22Rv1 (cell line): ENCODE data around the gene MADCAM1.
A peak's percentile ranks its signal among the peaks of the same experiment; 100 is the strongest.

ENCODE experiments used
- H3K27ac ChIP-seq: fragments of 450-650 bp; 2 replicates; pipeline ENCODE4 v1.5.1; 2017
- ZFX ChIP-seq: fragments of 450-650 bp; IDR thresholded peaks from 2 replicates; pipeline ENCODE4 v1.6.1; 2017; ENCODE audit warnings: antibody characterized with exemption, borderline replicate concordance
- TF ChIP-seq, protein P1 (sequence below): fragments of 450-650 bp; IDR thresholded peaks from 2 replicates; pipeline ENCODE4 v1.5.1; 2017; ENCODE audit warnings: mild to moderate bottlenecking

MADCAM1 gene

DNA sequence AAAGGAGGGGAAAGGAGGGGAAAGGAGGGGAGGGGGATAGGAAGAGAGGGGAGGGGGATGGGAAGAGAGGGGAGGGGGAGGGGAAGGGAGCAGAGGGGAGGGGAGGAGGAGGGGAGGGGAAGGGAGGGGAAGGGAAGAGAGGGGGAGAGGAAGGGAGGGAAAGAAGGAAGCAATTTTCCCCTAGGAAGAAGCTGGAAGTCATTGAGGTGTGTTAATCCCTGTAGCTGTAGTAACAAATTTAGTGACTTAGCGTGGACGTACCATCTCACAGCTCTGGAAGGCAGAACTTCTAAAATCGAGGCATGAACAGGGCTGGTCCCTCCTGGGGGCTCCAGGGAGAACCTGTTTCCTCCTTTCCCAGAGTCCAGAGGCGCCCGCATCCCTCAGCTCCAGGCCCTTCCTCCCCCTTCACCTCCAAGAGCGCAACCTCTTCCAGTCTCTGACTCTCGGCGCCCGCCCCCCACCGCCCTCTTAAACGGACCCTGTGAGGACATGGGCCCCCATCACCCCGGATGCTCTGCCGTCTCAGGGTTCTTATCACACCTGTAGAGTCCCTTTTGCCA, 29.7 kb downstream of the MADCAM1 start:
- TF ChIP-seq ZFX, result no peak
- TF ChIP-seq, protein P1, sequence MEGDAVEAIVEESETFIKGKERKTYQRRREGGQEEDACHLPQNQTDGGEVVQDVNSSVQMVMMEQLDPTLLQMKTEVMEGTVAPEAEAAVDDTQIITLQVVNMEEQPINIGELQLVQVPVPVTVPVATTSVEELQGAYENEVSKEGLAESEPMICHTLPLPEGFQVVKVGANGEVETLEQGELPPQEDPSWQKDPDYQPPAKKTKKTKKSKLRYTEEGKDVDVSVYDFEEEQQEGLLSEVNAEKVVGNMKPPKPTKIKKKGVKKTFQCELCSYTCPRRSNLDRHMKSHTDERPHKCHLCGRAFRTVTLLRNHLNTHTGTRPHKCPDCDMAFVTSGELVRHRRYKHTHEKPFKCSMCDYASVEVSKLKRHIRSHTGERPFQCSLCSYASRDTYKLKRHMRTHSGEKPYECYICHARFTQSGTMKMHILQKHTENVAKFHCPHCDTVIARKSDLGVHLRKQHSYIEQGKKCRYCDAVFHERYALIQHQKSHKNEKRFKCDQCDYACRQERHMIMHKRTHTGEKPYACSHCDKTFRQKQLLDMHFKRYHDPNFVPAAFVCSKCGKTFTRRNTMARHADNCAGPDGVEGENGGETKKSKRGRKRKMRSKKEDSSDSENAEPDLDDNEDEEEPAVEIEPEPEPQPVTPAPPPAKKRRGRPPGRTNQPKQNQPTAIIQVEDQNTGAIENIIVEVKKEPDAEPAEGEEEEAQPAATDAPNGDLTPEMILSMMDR, result no peak
- no peak overlapping the region for H3K27ac ChIP-seq

DNA sequence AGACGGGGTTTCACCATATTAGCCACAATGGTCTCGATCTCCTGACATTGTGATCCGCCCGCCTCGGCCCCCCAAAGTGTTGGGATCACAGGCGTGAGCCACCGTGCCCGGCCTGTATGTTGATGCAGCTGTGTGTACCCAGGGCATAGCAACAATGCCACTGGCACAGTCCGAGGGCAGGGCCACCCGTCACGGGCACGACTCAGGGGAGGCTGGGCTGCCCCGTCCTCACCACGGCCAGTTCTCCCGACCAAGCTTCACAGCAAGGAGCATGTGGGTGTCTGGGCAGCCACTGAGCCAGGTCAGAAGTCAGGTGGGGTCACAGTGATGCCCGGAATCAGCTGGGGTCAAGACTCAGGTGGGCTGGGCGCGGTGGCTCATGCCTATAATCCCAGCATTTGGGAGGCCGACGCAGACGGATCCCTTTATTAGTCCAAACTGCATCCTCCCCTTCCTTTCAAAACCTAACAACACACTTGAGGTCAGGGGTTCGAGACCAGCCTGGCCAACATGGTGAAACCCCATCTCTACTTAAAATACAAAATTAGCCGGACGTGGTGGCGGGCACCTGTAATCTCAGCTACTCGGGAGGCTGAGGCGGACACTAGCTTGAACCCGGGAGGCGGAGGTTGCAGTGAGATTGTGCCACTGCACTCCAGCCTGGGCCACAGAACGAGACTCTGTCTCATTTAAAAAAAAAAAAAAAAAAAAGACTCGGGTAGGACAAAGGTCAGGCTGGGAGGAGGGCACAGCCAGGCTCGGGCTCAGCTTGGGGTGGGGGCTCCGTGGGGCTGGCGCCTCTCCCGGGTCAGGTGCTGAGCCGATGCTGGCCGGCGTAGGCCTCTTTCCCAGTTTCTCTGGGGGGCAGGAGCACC, 34.1 kb downstream of the MADCAM1 start:
- TF ChIP-seq ZFX, result no peak
- TF ChIP-seq, protein P1, result no peak
- H3K27ac ChIP-seq, result peak overlapping the region; percentile 87

DNA sequence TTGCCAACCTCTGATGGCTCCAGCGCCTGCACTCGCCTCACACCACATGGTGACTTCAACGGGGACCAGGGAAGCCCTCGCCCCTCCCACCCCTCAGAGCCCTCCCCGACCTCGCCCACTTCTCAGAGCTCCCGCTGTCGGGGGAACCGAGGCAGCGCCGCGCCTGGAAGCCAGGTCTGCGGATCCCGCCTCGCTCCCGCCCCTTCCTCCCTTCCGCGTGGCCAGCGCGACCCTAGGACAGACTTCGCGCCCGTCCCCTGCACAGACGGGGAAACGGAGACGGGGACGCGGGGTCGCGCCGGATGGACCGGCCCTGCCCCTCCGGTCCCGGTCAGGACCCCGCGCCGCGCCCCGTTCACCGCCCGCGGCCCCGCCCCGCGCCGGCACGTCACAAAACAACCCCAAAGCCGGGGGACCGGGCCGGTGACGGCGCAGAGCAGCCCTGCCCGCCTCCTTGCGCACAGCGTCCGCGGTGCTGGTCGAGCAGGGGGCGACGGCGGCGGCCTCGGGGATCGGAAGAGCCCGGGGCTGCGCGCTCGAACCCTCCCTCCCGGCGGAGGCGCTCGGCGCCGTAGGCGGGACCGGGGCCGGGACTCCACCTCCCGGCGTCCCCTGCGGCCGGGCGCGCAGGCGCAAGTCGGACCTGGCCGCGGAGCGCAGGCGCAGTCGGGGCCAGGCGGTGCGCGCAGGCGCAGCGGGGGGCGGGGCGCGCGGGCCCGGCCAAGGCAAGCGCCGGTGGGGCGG, 34.9 kb downstream of the MADCAM1 start:
- peak overlapping the region; percentile 87 for H3K27ac ChIP-seq
- no peak for TF ChIP-seq ZFX
- TF ChIP-seq, protein P1, result no peak

DNA sequence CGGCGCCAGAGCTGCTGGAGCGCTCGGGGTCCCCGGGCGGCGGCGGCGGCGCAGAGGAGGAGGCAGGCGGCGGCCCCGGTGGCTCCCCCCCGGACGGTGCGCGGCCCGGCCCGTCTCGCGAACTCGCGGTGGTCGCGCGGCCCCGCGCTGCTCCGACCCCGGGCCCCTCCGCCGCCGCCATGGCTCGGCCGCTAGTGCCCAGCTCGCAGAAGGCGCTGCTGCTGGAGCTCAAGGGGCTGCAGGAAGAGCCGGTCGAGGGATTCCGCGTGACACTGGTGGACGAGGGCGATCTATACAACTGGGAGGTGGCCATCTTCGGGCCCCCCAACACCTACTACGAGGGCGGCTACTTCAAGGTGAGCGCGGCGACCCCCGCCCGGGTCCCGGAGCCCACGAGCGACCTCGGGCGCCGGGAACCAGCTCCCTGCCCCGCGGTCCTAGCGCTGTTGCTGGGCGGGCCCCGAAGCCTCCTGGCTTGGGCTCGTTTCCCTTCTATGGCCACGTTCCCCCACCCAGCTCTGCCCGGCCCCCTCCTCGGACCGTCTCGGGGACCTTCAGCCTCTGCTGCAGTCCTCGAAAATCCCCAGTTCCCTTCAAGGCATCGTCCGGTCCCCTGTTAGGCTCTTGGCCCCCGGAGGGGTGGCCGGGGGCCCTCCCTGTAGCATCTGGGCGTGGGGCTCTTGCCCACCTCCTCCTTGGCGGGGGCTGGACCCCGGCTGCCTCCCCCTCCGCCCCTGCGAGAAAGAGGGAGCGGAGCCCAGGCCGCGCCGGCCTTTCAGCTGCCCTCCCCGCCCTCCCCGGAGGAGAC, 35.7 kb downstream of the MADCAM1 start, which contains the start of gene CDC34:
Gene CDC34, plus strand, starts transcription at position 8 of the 808 bp plus-strand sequence. Its CDS starts 172 bp downstream, at position 180.
- H3K27ac ChIP-seq, result peak within 1 kb of the TSS; percentile 87
- TF ChIP-seq, protein P1, result no peak
- TF ChIP-seq ZFX, result no peak

DNA sequence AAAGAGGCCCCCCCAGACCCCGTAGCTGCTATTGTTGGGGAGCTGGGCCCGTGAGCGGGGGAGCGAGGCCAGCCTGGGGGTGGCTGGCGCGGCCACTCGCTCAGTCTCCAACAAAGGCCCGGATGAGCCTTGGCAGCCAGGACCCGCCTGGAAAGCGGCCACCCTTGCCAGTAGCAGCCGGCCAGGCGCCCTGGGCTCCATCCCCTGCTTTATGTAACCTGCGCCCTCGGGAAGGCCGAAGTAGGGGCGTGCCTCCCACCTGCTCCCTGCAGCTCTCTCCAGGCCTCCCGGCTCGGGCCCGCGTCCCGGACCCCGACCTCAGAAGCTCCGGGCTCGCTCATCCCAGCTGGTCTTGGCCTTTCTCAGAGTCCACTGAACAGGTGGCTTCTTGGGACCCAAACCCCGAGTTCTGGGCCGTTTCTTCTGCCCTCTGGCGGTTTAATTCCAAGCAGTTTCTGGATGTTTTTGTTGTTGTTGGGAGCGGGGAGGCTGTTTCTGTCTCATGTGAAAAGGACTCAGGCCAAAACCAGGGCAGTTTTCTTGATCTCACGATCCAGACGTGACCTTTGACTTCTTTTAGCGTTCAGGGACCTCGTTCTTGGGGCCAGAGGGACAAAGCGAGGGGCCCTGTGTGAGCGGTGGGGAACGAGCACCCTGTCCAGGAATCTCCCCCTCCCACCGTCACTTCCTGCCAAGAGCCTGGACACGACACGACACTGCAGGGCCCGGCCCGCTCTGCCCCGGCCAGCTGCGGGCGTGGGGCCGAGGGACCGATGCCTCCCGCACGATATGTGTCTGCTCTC, 36.5 kb downstream of the MADCAM1 start:
- peak overlapping the region; percentile 87 for H3K27ac ChIP-seq
- TF ChIP-seq, protein P1, result peak; percentile 62
- no peak for TF ChIP-seq ZFX

DNA sequence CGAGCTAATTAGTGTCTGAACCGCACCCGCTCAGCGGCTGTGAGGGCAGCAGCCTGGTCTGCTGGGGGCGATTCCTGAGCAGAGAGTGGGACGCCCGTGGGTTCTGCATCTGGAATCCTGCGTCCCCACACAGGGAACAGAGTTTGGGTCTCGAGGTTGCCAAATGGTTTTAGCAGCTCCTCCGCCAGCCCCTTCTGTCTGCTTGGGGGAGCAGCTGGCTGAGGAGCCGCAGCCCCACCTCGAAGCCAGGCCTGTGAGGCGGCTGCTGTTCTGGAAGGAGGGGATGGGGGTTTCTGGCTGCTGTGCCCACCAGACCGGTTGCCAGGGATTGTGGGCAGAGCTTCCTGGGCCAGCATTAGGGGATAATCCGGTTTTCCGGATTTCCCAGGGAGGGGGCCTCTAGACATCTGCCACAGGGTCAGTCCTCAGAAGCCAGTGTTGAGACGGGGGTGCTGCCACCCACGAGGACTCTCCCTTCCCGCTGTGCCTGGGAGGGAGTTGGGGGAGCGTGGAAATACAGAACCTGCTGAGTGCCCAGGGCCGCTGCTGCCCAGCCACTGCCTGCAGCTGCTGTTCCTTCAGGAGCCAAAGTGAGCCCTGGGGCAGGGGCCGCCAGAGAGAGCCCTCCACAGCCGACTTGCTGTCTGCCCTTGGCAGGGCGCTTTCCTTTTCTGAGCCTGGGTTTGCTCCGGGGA, 37.2 kb downstream of the MADCAM1 start:
- no peak for TF ChIP-seq ZFX
- TF ChIP-seq, protein P1, result no peak
- H3K27ac ChIP-seq, result peak overlapping the region; percentile 87; the same call in 1 of the 2 replicates
